K562 (cell line): ENCODE results near the gene CENPN. TPM values are rescaled to one million over a fixed set of nuclear protein-coding genes. Genes with fewer than 3 reads are reported as not detected.

Experiments
- ATAC-seq: fragments of 200-7000 bp; cut with Tn5 transposase; 3 replicates; pipeline ENCODE4 v1.9.1; 2020; ENCODE audit warnings: moderate library complexity
- BruUV-seq: library from RNA; stranded (reverse); fragments of 400-500 nt; replicated peaks from 2 replicates; lab custom pipeline; 2021; lab: Mats Ljungman, UMichigan
- CTCF ChIA-PET: fragments of 300-600 bp; formaldehyde crosslinking; extraction: SDS; loops from one replicate; lab custom pipeline; 2021; ENCODE audit warnings: low intra/inter-chr PET ratio; lab: Yijun Ruan, JAX
- POLR2A ChIA-PET: fragments of 300-600, 350-650 bp; sonication (Branson Sonifier 250); formaldehyde crosslinking; extraction: SDS; loops from one replicate; lab custom pipeline; 2021; ENCODE audit warnings: antibody characterized with exemption, inconsistent platforms; lab: Yijun Ruan, JAX
- DNase-seq, 4 experiments: peaks; one replicate each; pipeline versions ENCODE4 v3.0.0 to v3.0.0-alpha.2; 2011 to 2018; ENCODE audit warnings: low spot score in 3 of 4, mixed read lengths in 3 of 4; ENCODE audit errors: extremely low read depth in 1 of 4
- FAIRE-seq: peaks from 2 replicates; lab custom pipeline; 2011; peaks lifted over from hg19 to GRCh38; lab: Jason Lieb, UNC
- H2AFZ ChIP-seq: 2 replicates; pipeline ENCODE4 v1.6.0; 2011; ENCODE audit warnings: low read depth, low read length, control low read depth, inconsistent platforms
- H3K27ac ChIP-seq: fragments of 200-600 bp; 3 replicates; pipeline ENCODE4 v1.8.0; 2011; ENCODE audit warnings: low read depth, mild to moderate bottlenecking, control low read depth, inconsistent platforms, low read length, moderate library complexity, mixed read lengths; ENCODE audit errors: extremely low read depth
- H3K27me3 ChIP-seq, 2 experiments: fragments of 300-600 bp in 1 of 2; 2 replicates in 1 of 2; 3 replicates in 1 of 2; pipeline versions ENCODE4 v1.6.0 to v1.8.0; 2011; ENCODE audit warnings: inconsistent platforms in 2 of 2, low read length in 2 of 2, mild to moderate bottlenecking in 1 of 2, mixed read lengths in 1 of 2, moderate library complexity in 1 of 2; ENCODE audit not compliant: control insufficient read depth in 2 of 2, insufficient read depth in 2 of 2
- H3K36me3 ChIP-seq: fragments of 300-600 bp; 3 replicates; pipeline ENCODE4 v1.8.0; 2011; ENCODE audit warnings: mild to moderate bottlenecking, low read length, inconsistent platforms; ENCODE audit not compliant: control insufficient read depth, insufficient read depth
- H3K4me1 ChIP-seq, 2 experiments: fragments of 200-600 bp in 1 of 2; replicated peaks in 1 of 2; 2 replicates in 1 of 2; 3 replicates in 1 of 2; pipeline versions ENCODE4 v1.5.1 to v1.8.0; 2011; ENCODE audit warnings: inconsistent platforms in 2 of 2, low read length in 2 of 2, mild to moderate bottlenecking in 1 of 2, mixed read lengths in 1 of 2, moderate library complexity in 1 of 2; ENCODE audit not compliant: control insufficient read depth in 2 of 2, insufficient read depth in 2 of 2
- H3K4me2 ChIP-seq: 2 replicates; pipeline ENCODE4 v1.6.1; 2011; ENCODE audit warnings: low read length, control low read depth, inconsistent platforms, mixed read lengths; ENCODE audit not compliant: insufficient read depth
- H3K4me3 ChIP-seq: fragments of 200-600 bp; sonication (generic), shearing (Covaris generic); 2 replicates; pipeline ENCODE4 v1.5.1; 2016; ENCODE audit warnings: control low read depth, inconsistent platforms
- H3K79me2 ChIP-seq: fragments of 200-600 bp; 3 replicates; pipeline ENCODE4 v1.8.0; 2011; ENCODE audit warnings: low read length, inconsistent platforms; ENCODE audit not compliant: control insufficient read depth, insufficient read depth
- H3K9ac ChIP-seq, 2 experiments: 2 replicates each; pipeline versions ENCODE4 v1.6.0 to v1.6.1; 2011; ENCODE audit warnings: low read depth in 2 of 2, low read length in 2 of 2, control low read depth in 1 of 2, inconsistent platforms in 1 of 2, mild to moderate bottlenecking in 1 of 2, mixed read lengths in 1 of 2; ENCODE audit not compliant: insufficient read depth in 1 of 2
- H3K9me1 ChIP-seq: one replicate; pipeline ENCODE4 v1.6.0; 2011; ENCODE audit warnings: inconsistent platforms, mild to moderate bottlenecking, low read length, moderate library complexity; ENCODE audit not compliant: control insufficient read depth, insufficient read depth
- H3K9me3 ChIP-seq: replicated peaks from 2 replicates; pipeline ENCODE4 v1.5.1; 2011; ENCODE audit warnings: low read depth, low read length, inconsistent platforms; ENCODE audit not compliant: control insufficient read depth, insufficient read depth
- H4K20me1 ChIP-seq: replicated peaks from 2 replicates; pipeline ENCODE4 v1.6.1; 2011; ENCODE audit warnings: low read length, inconsistent platforms, mixed read lengths; ENCODE audit not compliant: control insufficient read depth, insufficient read depth
- ARNT ChIP-seq, 2 experiments: fragments of 450-650 bp; IDR thresholded peaks; 2 replicates each; pipeline ENCODE4 v1.6.1; 2016; ENCODE audit warnings: mild to moderate bottlenecking in 1 of 2
- CTBP1 ChIP-seq: fragments of 450-650 bp; IDR thresholded peaks from 2 replicates; pipeline ENCODE4 v1.6.1; 2016; ENCODE audit warnings: borderline replicate concordance
- ELF1 ChIP-seq: fragments of 200-800 bp; sonication (Bioruptor generic); IDR thresholded peaks from 2 replicates; pipeline ENCODE4 v1.6.1; 2016; ENCODE audit warnings: missing genetic modification characterization, missing compliant biosample characterization
- EP300 ChIP-seq: IDR thresholded peaks from 2 replicates; pipeline ENCODE4 v1.6.1; 2012; ENCODE audit warnings: low read length, improper control_type of control experiment
- FOXA1 ChIP-seq: fragments of 450-650 bp; IDR thresholded peaks from 2 replicates; pipeline ENCODE4 v1.6.1; 2016; ENCODE audit warnings: mild to moderate bottlenecking, borderline replicate concordance
- FOXP1 ChIP-seq: sonication (generic); formaldehyde crosslinking; IDR thresholded peaks from 2 replicates; pipeline ENCODE4 v1.8.0; 2022; ENCODE audit warnings: mild to moderate bottlenecking, missing genetic modification reagents
- HMBOX1 ChIP-seq: sonication (generic); IDR thresholded peaks from 2 replicates; pipeline ENCODE4 v1.6.1; 2016
- JUNB ChIP-seq: fragments of 450-650 bp; formaldehyde crosslinking; conservative IDR thresholded peaks from 2 replicates; pipeline ENCODE4 v1.4.0; 2020; ENCODE audit warnings: mild to moderate bottlenecking
- MTA1 ChIP-seq: fragments of 450-650 bp; IDR thresholded peaks from 2 replicates; pipeline ENCODE4 v1.6.1; 2017; ENCODE audit warnings: borderline replicate concordance
- NFRKB ChIP-seq: fragments of 450-650 bp; IDR thresholded peaks from 2 replicates; pipeline ENCODE4 v1.6.1; 2016; ENCODE audit warnings: low read depth
- PHF21A ChIP-seq: fragments of 450-650 bp; IDR thresholded peaks from 2 replicates; pipeline ENCODE4 v1.6.1; 2017; ENCODE audit warnings: low read depth, borderline replicate concordance
- TEAD4 ChIP-seq, 2 experiments: sonication (generic) in 1 of 2; formaldehyde crosslinking in 1 of 2; IDR thresholded peaks; 2 replicates each; pipeline versions ENCODE4 v1.6.1 to v1.8.0; 2012 to 2022; ENCODE audit warnings: borderline replicate concordance in 1 of 2, inconsistent platforms in 1 of 2, low read length in 1 of 2, mild to moderate bottlenecking in 1 of 2, missing genetic modification reagents in 1 of 2
- TGIF2 ChIP-seq: sonication (generic); formaldehyde crosslinking; IDR thresholded peaks from 2 replicates; pipeline ENCODE4 v1.8.1; 2022; ENCODE audit warnings: mild to moderate bottlenecking, missing genetic modification reagents, moderate library complexity
- THAP12 ChIP-seq: fragments of 250-450 bp; sonication (Bioruptor Pico); IDR thresholded peaks from 2 replicates; pipeline ENCODE4 v1.9.0; 2021; ENCODE audit warnings: mild to moderate bottlenecking, inconsistent platforms
- ZNF23 ChIP-seq: fragments of 250-450 bp; sonication (Bioruptor Pico); IDR thresholded peaks from 2 replicates; pipeline ENCODE4 v1.4.0; 2020; ENCODE audit warnings: mild to moderate bottlenecking
- ZNF408 ChIP-seq: fragments of 250-450 bp; sonication (Bioruptor Pico); IDR thresholded peaks from 2 replicates; pipeline ENCODE4 v1.4.0; 2020; ENCODE audit warnings: low read depth, mild to moderate bottlenecking, moderate library complexity
- ZNF76 ChIP-seq: fragments of 250-450 bp; sonication (Bioruptor Pico); IDR thresholded peaks from 2 replicates; pipeline ENCODE4 v1.4.0; 2020; ENCODE audit warnings: mild to moderate bottlenecking, moderate library complexity, borderline replicate concordance
- WGBS: fragments of 100-300 bp; shearing (Covaris generic); methylation state at CpG from one replicate; pipeline ENCODE4 v1.1.6; 2016; ENCODE audit warnings: low coverage, mixed read lengths; ENCODE audit not compliant: insufficient coverage; ENCODE audit errors: missing lambda C conversion rate; 5-methylcytosine and 5-hydroxymethylcytosine counted together
- in situ Hi-C: fragments of 300-500 bp; cut with MboI; formaldehyde crosslinking; loops from 4 replicates; pipeline ENCODE4 v1.15.0; 2018; ENCODE audit warnings: inconsistent platforms, mixed read lengths
- intact Hi-C: fragments of 100-400 bp; cut with micrococcal nuclease; formaldehyde crosslinking; loops from 2 replicates; pipeline ENCODE4 v1.14.2; 2022
- polyA plus RNA-seq, 8 experiments: library from polyadenylated mRNA; depleted of rRNA in 4 of 8; stranded (reverse) in 5 of 8; unstranded in 3 of 8; fragments of >200 nt; fragmentation: Nextera tagmentation in 2 of 8; fragmentation: Illumina TruSeq in 1 of 8; extraction: Ambion mirVana in 2 of 8; extraction: Trizol in 1 of 8; gene quantifications; 2 replicates each; pipeline versions ENCODE4 v1.2.1 to v1.2.3, GENCODE V29; 2011 to 2014; ENCODE audit warnings: inconsistent platforms in 1 of 8, missing spikeins in 1 of 8
- total RNA-seq, 7 experiments: library from RNA; depleted of rRNA in 6 of 7; stranded (reverse); fragments of >200 nt in 6 of 7; fragmentation: Illumina TruSeq in 2 of 7; extraction: Trizol in 2 of 7; gene quantifications; 2 replicates each; pipeline versions ENCODE4 v1.2.1 to v1.2.3, GENCODE V29; 2011 to 2021; ENCODE audit warnings: low replicate concordance in 1 of 7
- TF ChIP-seq, protein P1 (sequence below): sonication (generic); formaldehyde crosslinking; IDR thresholded peaks from 2 replicates; pipeline ENCODE4 v1.8.1; 2023; ENCODE audit warnings: mild to moderate bottlenecking, missing genetic modification reagents

Gene CENPN
- total and polyA plus RNA-seq, 9 of the 15 experiments (the other 6 are each of a cell fraction or from before 2014, with no cell fraction given): 92.3 to 384 (median 140) TPM

- in situ Hi-C loops (no loop called here), intact Hi-C loops (no loop called here)
- H3K4me2 ChIP-seq: no peak overlapping the region; the same call in 1 of the 2 replicates
- H3K4me1 ChIP-seq: peaks cover 0 to 18% of the 10 kb centered on the region in 2 experiments; a peak in 2 of 5 replicates
- no peak overlapping the region for H3K9ac ChIP-seq
- 42% methylated on average over 9 of the region's 9 CpGs for WGBS
- peaks cover 98% of the 10 kb centered on the region for H3K79me2 ChIP-seq
- DNase-seq (peak in 1 of 4 experiments; percentile 21), FAIRE-seq (no peak), ATAC-seq (no peak)
- peaks cover 27% of the 10 kb centered on the region; the same call in 1 of the 3 replicates for H3K36me3 ChIP-seq
- H2AFZ ChIP-seq: no peak overlapping the region
- ChIA-PET POLR2A (interaction anchor here (0.8 kb wide), 1 partner anchor 10 kb away, joined by 3 read pairs; the partner anchor contains the start of genes CENPN and CMC2), CTCF (no interaction called here)
- no peak overlapping the region for H3K27ac ChIP-seq
- no peaks in the 10 kb centered on the region for H3K27me3 ChIP-seq
- no peaks in the 10 kb centered on the region for H3K9me3 ChIP-seq
- H3K4me3 ChIP-seq: no peak overlapping the region
- peaks cover 10% of the 10 kb centered on the region for H4K20me1 ChIP-seq
- BruUV-seq: no TSS peak
- H3K9me1 ChIP-seq: no peaks in the 10 kb centered on the region
- TF ChIP-seq ARNT (IDR thresholded peaks at IDR 0.05): 0 out of 4 replicates have a peak, but pooled peaks of 1 of the 2 experiments have one; percentile 32
- TF ChIP-seq ELF1 (tag): 0 out of 2 replicates have a peak, but pooled peaks have one; percentile 26
- TF ChIP-seq ZNF23 (CRISPR knock-in tag): no peak
- no peak for TF ChIP-seq FOXA1
- no peak for TF ChIP-seq ZNF408 (CRISPR knock-in tag)
- TF ChIP-seq, protein P1, sequence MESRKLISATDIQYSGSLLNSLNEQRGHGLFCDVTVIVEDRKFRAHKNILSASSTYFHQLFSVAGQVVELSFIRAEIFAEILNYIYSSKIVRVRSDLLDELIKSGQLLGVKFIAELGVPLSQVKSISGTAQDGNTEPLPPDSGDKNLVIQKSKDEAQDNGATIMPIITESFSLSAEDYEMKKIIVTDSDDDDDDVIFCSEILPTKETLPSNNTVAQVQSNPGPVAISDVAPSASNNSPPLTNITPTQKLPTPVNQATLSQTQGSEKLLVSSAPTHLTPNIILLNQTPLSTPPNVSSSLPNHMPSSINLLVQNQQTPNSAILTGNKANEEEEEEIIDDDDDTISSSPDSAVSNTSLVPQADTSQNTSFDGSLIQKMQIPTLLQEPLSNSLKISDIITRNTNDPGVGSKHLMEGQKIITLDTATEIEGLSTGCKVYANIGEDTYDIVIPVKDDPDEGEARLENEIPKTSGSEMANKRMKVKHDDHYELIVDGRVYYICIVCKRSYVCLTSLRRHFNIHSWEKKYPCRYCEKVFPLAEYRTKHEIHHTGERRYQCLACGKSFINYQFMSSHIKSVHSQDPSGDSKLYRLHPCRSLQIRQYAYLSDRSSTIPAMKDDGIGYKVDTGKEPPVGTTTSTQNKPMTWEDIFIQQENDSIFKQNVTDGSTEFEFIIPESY (CRISPR knock-in tag): no peak
- no peak for TF ChIP-seq JUNB (CRISPR knock-in tag)
- TF ChIP-seq ZNF76 (CRISPR knock-in tag): no peak
- no peak for TF ChIP-seq FOXP1
- TF ChIP-seq TEAD4 (IDR thresholded peaks at IDR 0.05; ENCODE audit: low read length): peak; percentile 48
- no peak for TF ChIP-seq TEAD4 (CRISPR knock-in tag; IDR thresholded peaks at IDR 0.05; ENCODE audit: borderline replicate concordance)
- TF ChIP-seq NFRKB: no peak
- no peak for TF ChIP-seq MTA1
- no peak for TF ChIP-seq PHF21A
- TF ChIP-seq CTBP1: peak; percentile 74; the same call in 1 of the 2 replicates
- TF ChIP-seq EP300: no peak
- peak; percentile 56 for TF ChIP-seq HMBOX1
- no peak for TF ChIP-seq TGIF2
- TF ChIP-seq THAP12 (CRISPR knock-in tag): no peak
Observed at GRCh38 chr16:80997139-80997798, 9.7 kb upstream of the CENPN start.
